GM23248 (cell line): ENCODE measurements around the gene VSX2.

ENCODE experiments used
- EZH2 ChIP-seq: fragments of 200-600 bp; sonication (generic); IDR thresholded peaks from 2 replicates; pipeline ENCODE4 v1.6.1; 2018; ENCODE audit warnings: antibody characterized with exemption, mild to moderate bottlenecking; ENCODE audit not compliant: insufficient read depth, poor library complexity, severe bottlenecking
- EZH2phosphoT487 ChIP-seq: fragments of 200-600 bp; sonication (generic); IDR thresholded peaks from 2 replicates; pipeline ENCODE4 v1.6.1; 2018; ENCODE audit warnings: antibody characterized with exemption, moderate library complexity, mild to moderate bottlenecking, low read depth; ENCODE audit not compliant: insufficient read depth

- TF ChIP-seq EZH2, result no peak
- TF ChIP-seq EZH2phosphoT487, result no peak
Measured at GRCh38 chr14:74194506-74195274, 44.6 kb upstream of the VSX2 start.
